HepG2 (cell line): ENCODE data around the gene GRIK4. TPM values are rescaled to one million over a fixed set of nuclear protein-coding genes. Genes with fewer than 3 reads are reported as not detected.

Experiments
- ATAC-seq: fragments of 200-7000 bp; cut with Tn5 transposase; 3 replicates; pipeline ENCODE4 v1.9.1; 2020; ENCODE audit warnings: mild to moderate bottlenecking, moderate library complexity
- BruUV-seq: library from RNA; stranded (reverse); fragments of 400-500 nt; replicated peaks from 2 replicates; lab custom pipeline; 2021; lab: Mats Ljungman, UMichigan
- CTCF ChIA-PET: fragments of 300-600 bp; formaldehyde crosslinking; extraction: SDS; loops from one replicate; lab custom pipeline; 2021; ENCODE audit warnings: low total read pairs, inconsistent platforms, low intra/inter-chr PET ratio; lab: Yijun Ruan, JAX
- POLR2A ChIA-PET: fragments of 350-600 bp; sonication (Branson Sonifier 250); formaldehyde crosslinking; loops from one replicate; lab custom pipeline; 2020; ENCODE audit warnings: antibody characterized with exemption, inconsistent platforms; lab: Yijun Ruan, JAX
- DNase-seq: peaks from one replicate; pipeline ENCODE4 v3.0.0-alpha.2; 2015; ENCODE audit warnings: low spot score
- FAIRE-seq: peaks from 3 replicates; lab custom pipeline; 2011; peaks lifted over from hg19 to GRCh38; lab: Jason Lieb, UNC
- H2AFZ ChIP-seq: one replicate; pipeline ENCODE4 v1.6.1; 2011; ENCODE audit warnings: low read length, inconsistent platforms
- H3K27ac ChIP-seq: fragments of 300-600 bp; 3 replicates; pipeline ENCODE4 v1.8.0; 2011; ENCODE audit warnings: mixed run types, mild to moderate bottlenecking, mixed read lengths, low read length, inconsistent platforms; ENCODE audit not compliant: insufficient read depth; ENCODE audit errors: extremely low read length
- H3K27me3 ChIP-seq, 2 experiments: fragments of 200-600 bp in 1 of 2; 2 replicates in 1 of 2; 3 replicates in 1 of 2; pipeline versions ENCODE4 v1.6.0 to v1.8.0; 2011; ENCODE audit warnings: low read length in 2 of 2, mild to moderate bottlenecking in 2 of 2, moderate library complexity in 2 of 2, inconsistent platforms in 1 of 2; ENCODE audit not compliant: insufficient read depth in 2 of 2, control insufficient read depth in 1 of 2
- H3K36me3 ChIP-seq, 2 experiments: fragments of 200-600 bp in 1 of 2; replicated peaks in 1 of 2; 2 replicates in 1 of 2; 3 replicates in 1 of 2; pipeline versions ENCODE4 v1.5.1 to v1.8.0; 2011; ENCODE audit warnings: low read length in 2 of 2, inconsistent platforms in 1 of 2; ENCODE audit not compliant: insufficient read depth in 2 of 2, control insufficient read depth in 1 of 2
- H3K4me1 ChIP-seq: 2 replicates; pipeline ENCODE4 v1.5.1; 2012; ENCODE audit warnings: low read length, inconsistent platforms; ENCODE audit not compliant: insufficient read depth
- H3K4me2 ChIP-seq: 2 replicates; pipeline ENCODE4 v1.6.0; 2011; ENCODE audit warnings: low read depth, low read length, inconsistent platforms
- H3K4me3 ChIP-seq, 3 experiments: fragments of 200-600 bp in 1 of 3; sonication (generic), shearing (Covaris generic) in 1 of 3; replicated peaks in 1 of 3; 2 replicates each; pipeline ENCODE4 v1.5.1; 2011 to 2016; ENCODE audit warnings: low read length in 3 of 3, inconsistent platforms in 2 of 3, low read depth in 2 of 3, mild to moderate bottlenecking in 2 of 3, control low read depth in 1 of 3, mixed read lengths in 1 of 3; ENCODE audit not compliant: insufficient read depth in 1 of 3
- H3K79me2 ChIP-seq: one replicate; pipeline ENCODE4 v1.6.1; 2011; ENCODE audit warnings: low read length, inconsistent platforms; ENCODE audit not compliant: insufficient read depth
- H3K9ac ChIP-seq: 2 replicates; pipeline ENCODE4 v1.6.0; 2011; ENCODE audit warnings: mild to moderate bottlenecking, low read depth, low read length, inconsistent platforms; ENCODE audit not compliant: insufficient read depth
- H3K9me3 ChIP-seq: 2 replicates; pipeline ENCODE4 v1.5.1; 2012; ENCODE audit warnings: mild to moderate bottlenecking, low read length
- H4K20me1 ChIP-seq: 2 replicates; pipeline ENCODE4 v1.6.0; 2011; ENCODE audit warnings: inconsistent platforms, mild to moderate bottlenecking, low read length, moderate library complexity; ENCODE audit not compliant: insufficient read depth
- GLI4 ChIP-seq: sonication (generic); formaldehyde crosslinking; IDR thresholded peaks from 2 replicates; pipeline ENCODE4 v1.5.1; 2020; ENCODE audit warnings: missing genetic modification reagents, mild to moderate bottlenecking, moderate library complexity, borderline replicate concordance
- ISL2 ChIP-seq: sonication (generic); formaldehyde crosslinking; IDR thresholded peaks from 2 replicates; pipeline ENCODE4 v1.5.0; 2020; ENCODE audit warnings: missing genetic modification reagents
- ZBTB42 ChIP-seq: sonication (generic); formaldehyde crosslinking; IDR thresholded peaks from 2 replicates; pipeline ENCODE4 v1.5.0; 2020; ENCODE audit warnings: mild to moderate bottlenecking, missing genetic modification reagents
- ZKSCAN1 ChIP-seq: fragments of 150-350 bp; IDR thresholded peaks from 2 replicates; pipeline ENCODE4 v1.6.1; 2014; ENCODE audit warnings: low read length
- ZNF234 ChIP-seq: sonication (generic); formaldehyde crosslinking; conservative IDR thresholded peaks from 2 replicates; pipeline ENCODE4 v1.5.1; 2020; ENCODE audit warnings: mild to moderate bottlenecking, missing genetic modification reagents
- WGBS: methylation state at CpG from one replicate; pipeline ENCODE4 v1.1.6; 2017; ENCODE audit warnings: low lambda C conversion rate; 5-methylcytosine and 5-hydroxymethylcytosine counted together
- in situ Hi-C: cut with HindIII; loops from 2 replicates; pipeline ENCODE4 v1.10.0; 2017; ENCODE audit warnings: low pct_unique_long_range_greater_than_20kb; ENCODE audit not compliant: extremely low pct_ligation_motif_present
- intact Hi-C: fragments of 100-400 bp; cut with micrococcal nuclease; formaldehyde crosslinking; loops from one replicate; pipeline ENCODE4 v1.10.0; 2022; ENCODE audit not compliant: unreplicated experiment
- polyA plus RNA-seq, 8 experiments: library from polyadenylated mRNA; depleted of rRNA in 3 of 8; stranded (reverse) in 7 of 8; unstranded in 1 of 8; fragments of >200 nt; fragmentation: Illumina TruSeq in 4 of 8; extraction: Trizol in 4 of 8; gene quantifications; 2 replicates each; pipeline versions ENCODE4 v1.2.1 to v1.2.3, GENCODE V29; 2011 to 2016; ENCODE audit warnings: low read depth in 4 of 8, missing spikeins in 1 of 8, mixed read lengths in 1 of 8; ENCODE audit not compliant: insufficient read depth in 1 of 8
- total RNA-seq, 5 experiments: library from RNA; depleted of rRNA; stranded (reverse); fragments of >200 nt; fragmentation: Illumina TruSeq; extraction: Trizol; gene quantifications; 2 replicates each; pipeline ENCODE4 v1.2.3, GENCODE V29; 2016; ENCODE audit warnings: low read depth in 1 of 5
- TF ChIP-seq, protein P1 (sequence below): sonication (generic); formaldehyde crosslinking; IDR thresholded peaks from 2 replicates; pipeline ENCODE4 v1.4.0; 2020; ENCODE audit warnings: missing genetic modification reagents

GRIK4 gene
- total and polyA plus RNA-seq, 2 of the 13 experiments (the other 11 are each of a cell fraction or from before 2014, with no cell fraction given) = 0.04 to 0.07 TPM

GRCh38 chr11:120473503-120473902 is 38.0 kb upstream of the GRIK4 start:
- H3K36me3 ChIP-seq = peaks cover 8 to 49% of the 10 kb centered on the region in 2 experiments; a peak in 4 of 5 replicates
- no peak overlapping the region for H2AFZ ChIP-seq
- H3K27me3 ChIP-seq = no peaks in the 10 kb centered on the region
- FAIRE-seq (no peak), ATAC-seq (no peak), DNase-seq (no peak)
- in situ Hi-C loops (no loop called here), intact Hi-C loops (loop anchor here (10.0 kb wide), 1 partner anchor 1579 kb away; no protein-coding TSS in a partner anchor)
- POLR2A ChIA-PET = no interaction called here
- TF ChIP-seq, protein P1, sequence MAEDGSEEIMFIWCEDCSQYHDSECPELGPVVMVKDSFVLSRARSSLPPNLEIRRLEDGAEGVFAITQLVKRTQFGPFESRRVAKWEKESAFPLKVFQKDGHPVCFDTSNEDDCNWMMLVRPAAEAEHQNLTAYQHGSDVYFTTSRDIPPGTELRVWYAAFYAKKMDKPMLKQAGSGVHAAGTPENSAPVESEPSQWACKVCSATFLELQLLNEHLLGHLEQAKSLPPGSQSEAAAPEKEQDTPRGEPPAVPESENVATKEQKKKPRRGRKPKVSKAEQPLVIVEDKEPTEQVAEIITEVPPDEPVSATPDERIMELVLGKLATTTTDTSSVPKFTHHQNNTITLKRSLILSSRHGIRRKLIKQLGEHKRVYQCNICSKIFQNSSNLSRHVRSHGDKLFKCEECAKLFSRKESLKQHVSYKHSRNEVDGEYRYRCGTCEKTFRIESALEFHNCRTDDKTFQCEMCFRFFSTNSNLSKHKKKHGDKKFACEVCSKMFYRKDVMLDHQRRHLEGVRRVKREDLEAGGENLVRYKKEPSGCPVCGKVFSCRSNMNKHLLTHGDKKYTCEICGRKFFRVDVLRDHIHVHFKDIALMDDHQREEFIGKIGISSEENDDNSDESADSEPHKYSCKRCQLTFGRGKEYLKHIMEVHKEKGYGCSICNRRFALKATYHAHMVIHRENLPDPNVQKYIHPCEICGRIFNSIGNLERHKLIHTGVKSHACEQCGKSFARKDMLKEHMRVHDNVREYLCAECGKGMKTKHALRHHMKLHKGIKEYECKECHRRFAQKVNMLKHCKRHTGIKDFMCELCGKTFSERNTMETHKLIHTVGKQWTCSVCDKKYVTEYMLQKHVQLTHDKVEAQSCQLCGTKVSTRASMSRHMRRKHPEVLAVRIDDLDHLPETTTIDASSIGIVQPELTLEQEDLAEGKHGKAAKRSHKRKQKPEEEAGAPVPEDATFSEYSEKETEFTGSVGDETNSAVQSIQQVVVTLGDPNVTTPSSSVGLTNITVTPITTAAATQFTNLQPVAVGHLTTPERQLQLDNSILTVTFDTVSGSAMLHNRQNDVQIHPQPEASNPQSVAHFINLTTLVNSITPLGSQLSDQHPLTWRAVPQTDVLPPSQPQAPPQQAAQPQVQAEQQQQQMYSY (CRISPR knock-in tag) = no peak
- no peak for TF ChIP-seq GLI4 (CRISPR knock-in tag)
- no peak for TF ChIP-seq ISL2
- TF ChIP-seq ZKSCAN1 = no peak
- TF ChIP-seq ZNF234 (CRISPR knock-in tag) = no peak
- TF ChIP-seq ZBTB42 (CRISPR knock-in tag) = no peak
- no peak overlapping the region for H3K4me2 ChIP-seq
- H4K20me1 ChIP-seq = no peaks in the 10 kb centered on the region
- no peak overlapping the region for H3K4me3 ChIP-seq
- no peaks in the 10 kb centered on the region for H3K4me1 ChIP-seq
- H3K27ac ChIP-seq = no peak overlapping the region
- no peaks in the 10 kb centered on the region for H3K9me3 ChIP-seq
- H3K79me2 ChIP-seq = no peaks in the 10 kb centered on the region
- CTCF ChIA-PET = no interaction called here
- 100% methylated on average over 3 of the region's 3 CpGs for WGBS
- BruUV-seq = no TSS peak
- no peak overlapping the region for H3K9ac ChIP-seq
